Activated CD4-positive, alpha-beta T cell treated with anti-CD3 and anti-CD28 coated beads, Interleukin-2, amount 50 U/mL, for 16 hours (primary cell): Measurements from ENCODE around the gene LIPT2.

Experiments
- DNase-seq: peaks from one replicate; pipeline ENCODE4 v3.0.0-alpha.2; 2020

LIPT2 gene

GRCh38 chr11:74463216-74463615, 30.3 kb downstream of the LIPT2 start:
- no peak for DNase-seq

GRCh38 chr11:74462631-74463030, 30.9 kb downstream of the LIPT2 start:
- DNase-seq, result no peak

- DNase-seq, result no peak
Observed at GRCh38 chr11:74462009-74462408, 31.5 kb downstream of the LIPT2 start.

GRCh38 chr11:74460481-74461154, 32.9 kb downstream of the LIPT2 start:
- DNase-seq, result no peak

DNA sequence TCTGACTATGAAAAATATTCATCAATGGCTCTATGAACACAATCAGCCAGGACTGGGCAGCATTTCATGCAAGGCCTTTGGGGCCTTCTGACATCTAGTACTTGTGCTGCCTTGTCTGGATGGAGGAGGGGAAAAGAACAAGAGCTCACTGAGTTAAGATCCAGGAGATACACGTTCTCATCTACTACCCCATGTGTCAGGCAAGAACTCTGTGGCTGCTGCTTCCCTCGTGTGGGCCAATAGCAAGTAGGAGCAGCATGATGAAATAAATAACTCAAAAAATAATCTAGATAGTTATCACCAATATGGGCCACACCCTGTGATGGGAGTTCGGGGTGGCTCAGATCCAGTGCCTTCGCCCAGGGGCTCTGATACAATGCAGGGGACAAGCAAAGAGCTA, 33.5 kb downstream of the LIPT2 start:
- no peak for DNase-seq

GRCh38 chr11:74459584-74459983, 33.9 kb downstream of the LIPT2 start:
- no peak for DNase-seq

GRCh38 chr11:74457356-74457755, 36.2 kb downstream of the LIPT2 start:
- DNase-seq, result no peak

- DNase-seq, result peak; percentile 62
Observed at GRCh38 chr11:74453373-74453975, 40.0 kb downstream of the LIPT2 start.

- DNase-seq, result no peak
Observed at GRCh38 chr11:74452366-74452765, 41.2 kb downstream of the LIPT2 start.

- no peak for DNase-seq
Observed at GRCh38 chr11:74450318-74450717, 43.2 kb downstream of the LIPT2 start.

- peak; percentile 67 for DNase-seq
Observed at GRCh38 chr11:74449369-74449931, 44.1 kb downstream of the LIPT2 start.

DNA sequence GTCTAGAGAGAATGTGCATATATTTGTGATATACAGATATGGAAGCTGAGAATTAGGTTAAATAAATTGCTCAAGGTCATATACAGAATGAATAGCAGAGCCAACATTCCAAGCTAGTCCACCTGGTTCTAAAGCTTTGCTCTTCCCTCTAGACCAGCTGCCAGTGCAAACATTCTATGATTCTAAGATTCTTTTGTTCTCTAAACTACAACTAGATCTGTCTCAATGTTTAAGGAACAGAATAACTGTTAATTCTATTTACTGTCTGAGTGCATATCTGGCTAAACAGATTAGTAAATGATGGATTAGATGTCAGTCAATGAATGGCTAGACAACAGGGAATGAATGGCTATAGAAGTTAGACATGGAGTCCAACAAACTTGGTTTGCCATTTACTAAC, 45.8 kb downstream of the LIPT2 start:
- no peak for DNase-seq

- no peak for DNase-seq
Observed at GRCh38 chr11:74446532-74446938, 47.0 kb downstream of the LIPT2 start.

DNA sequence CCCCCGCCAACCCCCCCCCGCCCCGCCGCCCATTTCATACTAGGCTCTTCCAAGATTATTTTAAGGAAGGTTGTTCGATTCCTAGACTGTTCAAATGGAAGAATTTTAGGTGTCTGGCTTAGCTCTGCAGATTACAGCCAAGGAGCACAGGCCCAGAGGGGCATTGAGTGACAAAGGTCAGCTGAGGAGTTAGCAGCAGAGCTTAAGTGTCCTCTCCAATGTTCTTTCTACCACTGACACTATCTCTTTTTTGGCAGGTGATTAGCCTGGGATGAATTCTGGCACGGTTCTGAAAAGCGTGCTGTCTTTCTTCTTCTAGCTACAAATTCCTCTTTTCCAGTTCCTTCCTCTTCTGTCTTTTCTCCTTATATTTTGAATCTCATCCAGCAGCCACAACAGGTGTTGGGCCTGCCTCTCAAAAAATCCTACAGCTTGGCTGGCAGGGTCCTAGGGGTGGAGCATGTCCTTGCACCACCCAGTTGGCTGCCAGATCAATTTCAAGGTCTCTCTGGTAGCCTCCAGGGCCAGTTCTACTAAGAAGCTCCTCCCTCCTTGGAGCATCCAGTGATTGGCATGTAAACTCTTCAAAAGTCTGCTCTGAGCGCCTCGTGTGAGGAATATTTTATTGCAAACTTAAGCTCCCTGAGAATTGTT, 49.2 kb downstream of the LIPT2 start:
- no peak for DNase-seq

- no peak for DNase-seq
Observed at GRCh38 chr11:74443071-74443864, 50.3 kb downstream of the LIPT2 start.

DNA sequence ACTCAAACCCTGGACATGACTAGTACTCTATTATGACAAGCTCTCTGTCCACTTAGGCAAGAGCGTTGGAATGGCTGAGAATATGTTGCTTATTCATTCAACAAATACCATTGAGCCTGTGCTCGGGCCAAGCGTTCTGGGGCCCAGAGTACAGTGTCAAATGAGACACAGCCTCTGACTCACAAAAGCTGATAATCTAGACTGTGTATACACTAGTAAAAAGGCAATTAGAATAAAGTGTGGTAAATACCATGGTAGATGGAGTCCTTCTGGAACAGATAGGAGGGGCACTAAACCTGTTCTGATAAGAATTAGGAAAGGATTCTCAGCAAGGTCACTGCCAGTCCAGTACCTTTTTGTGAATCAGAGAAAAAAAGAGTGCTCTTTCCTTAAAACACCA, 50.9 kb downstream of the LIPT2 start:
- DNase-seq, result no peak
